ENCODE measurements around the gene CA6.
"Not testable (repeated sequence)": the region's sequence is repeated elsewhere in the genome, so short reads cannot be mapped to it uniquely, and the experiment has no call there.

CA6 gene

GRCh38 chr1:8945568-8945967 is at the start of gene CA6:
TSS of gene CA6 (plus strand) at chr1:8945868. CDS start at chr1:8945887, 19 bp downstream.
- no peak for DNase-seq (ENCODE audit: low read depth)
- H3K4me3 ChIP-seq (ENCODE audit: low read depth, low read length), result no peak within 1 kb of the TSS

- DNase-seq (ENCODE audit: low read depth); H3K4me3 ChIP-seq (ENCODE audit: low read depth, low read length): not testable (repeated sequence)
Measured at GRCh38 chr1:8896775-8897174, 48.9 kb upstream of the CA6 start.

DNA sequence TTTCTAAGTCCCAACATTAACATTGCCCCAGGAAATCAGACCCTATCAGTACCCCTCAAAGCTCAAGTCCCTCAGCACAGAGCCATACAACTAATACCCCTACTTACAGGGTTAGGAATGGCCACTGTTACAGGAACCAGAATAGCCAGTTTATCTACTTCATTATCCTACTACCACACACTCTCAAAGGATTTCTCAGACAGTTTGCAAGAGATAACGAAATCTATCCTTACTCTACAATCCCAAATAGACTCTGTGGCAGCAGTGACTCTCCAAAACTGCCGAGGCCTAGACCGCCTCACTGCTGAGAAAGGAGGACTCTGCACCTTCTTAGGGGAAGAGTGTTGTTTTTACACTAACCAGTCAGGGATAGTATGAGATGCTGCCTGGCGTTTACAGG is 48.2 kb upstream of the CA6 start:
- not testable (repeated sequence) for DNase-seq (ENCODE audit: low read depth)

DNA sequence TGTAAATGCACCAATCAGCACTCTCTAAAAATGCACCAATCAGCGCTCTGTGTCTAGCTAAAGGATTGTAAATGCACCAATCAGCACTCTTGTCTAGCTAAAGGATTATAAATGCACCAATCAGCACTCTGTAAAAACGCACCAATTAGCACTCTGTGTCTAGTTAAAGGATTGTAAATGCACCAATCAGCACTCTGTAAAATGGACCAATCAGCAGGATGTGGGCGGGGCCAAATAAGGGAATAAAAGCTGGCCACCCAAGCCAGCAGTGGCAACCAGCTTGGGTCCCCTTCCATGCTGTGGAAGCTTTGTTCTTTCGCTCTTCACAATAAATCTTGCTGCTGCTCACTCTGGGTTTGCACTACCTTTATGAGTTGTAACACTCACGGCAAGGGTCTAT is 47.2 kb upstream of the CA6 start:
- H3K4me3 ChIP-seq (ENCODE audit: low read depth, low read length); DNase-seq (ENCODE audit: low read depth): not testable (repeated sequence)

More for the DNA sequence above, 48.2 kb upstream of the CA6 start:
- H3K4me3 ChIP-seq (ENCODE audit: low read depth, low read length), result not testable (repeated sequence)

- DNase-seq (ENCODE audit: low read depth), result no peak
- H3K4me3 ChIP-seq (ENCODE audit: low read depth, low read length), result no peak overlapping the region
Measured at GRCh38 chr1:8899046-8899445, 46.6 kb upstream of the CA6 start.

DNA sequence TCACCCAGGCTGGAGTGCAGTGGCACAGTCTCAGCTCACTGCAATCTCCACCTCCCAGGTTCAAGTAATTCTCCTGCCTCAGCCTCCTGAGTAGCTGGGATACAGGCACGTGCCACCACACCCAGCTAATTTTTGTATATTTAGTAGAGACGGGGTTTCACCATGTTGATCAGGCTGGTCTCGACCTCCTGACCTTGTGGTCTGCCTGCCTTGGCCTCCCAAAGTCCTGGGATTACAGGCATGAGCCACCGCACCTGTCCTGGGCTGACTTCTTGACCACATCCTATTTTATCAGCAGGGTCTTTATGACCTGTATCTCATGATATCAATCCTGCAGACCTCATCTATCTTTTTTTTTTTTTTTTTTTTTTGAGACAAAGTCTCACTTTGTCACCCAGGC is 45.0 kb upstream of the CA6 start:
- DNase-seq (ENCODE audit: low read depth); H3K4me3 ChIP-seq (ENCODE audit: low read depth, low read length): not testable (repeated sequence)

DNA sequence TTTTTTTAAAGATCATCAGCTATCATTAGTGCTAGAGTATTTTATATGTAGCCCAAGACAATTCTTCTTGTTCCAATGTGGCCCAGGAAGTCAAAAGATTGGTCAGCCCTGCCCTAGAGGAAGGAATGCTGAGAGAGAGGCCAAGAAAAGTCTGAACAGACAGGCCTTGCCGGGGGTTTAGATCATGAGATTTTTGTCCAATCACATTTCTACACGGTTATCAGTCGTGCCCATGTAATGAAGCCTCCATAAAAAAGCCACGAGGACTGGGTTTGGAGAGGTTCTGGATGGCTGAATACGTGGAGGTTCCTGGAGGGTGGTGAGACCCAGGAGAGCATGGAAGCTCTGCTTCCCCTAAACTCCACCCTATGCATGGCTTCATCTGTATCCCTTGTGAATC is 42.9 kb upstream of the CA6 start:
- DNase-seq (ENCODE audit: low read depth), result no peak
- H3K4me3 ChIP-seq (ENCODE audit: low read depth, low read length), result no peak overlapping the region

DNA sequence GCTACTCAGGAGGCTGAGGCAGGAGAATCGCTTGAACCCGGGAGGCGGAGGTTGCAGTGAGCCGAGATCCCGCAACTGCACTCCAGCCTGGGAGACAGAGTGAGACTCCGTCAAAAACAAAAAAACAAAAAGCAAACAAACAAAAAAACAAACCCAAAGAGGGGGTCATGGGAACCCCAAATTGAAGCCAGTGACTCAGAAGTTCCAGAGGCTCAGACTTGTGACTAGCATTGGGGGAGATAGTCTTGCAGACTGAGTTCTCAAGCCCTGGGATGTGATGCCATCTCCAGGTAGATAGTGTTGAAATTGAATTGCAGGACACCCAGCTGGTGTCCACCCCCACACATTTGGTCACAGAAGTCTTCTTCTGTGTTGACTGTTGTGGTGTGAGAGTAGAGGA is 42.3 kb upstream of the CA6 start:
- H3K4me3 ChIP-seq (ENCODE audit: low read depth, low read length), result no peak overlapping the region
- DNase-seq (ENCODE audit: low read depth), result no peak

DNA sequence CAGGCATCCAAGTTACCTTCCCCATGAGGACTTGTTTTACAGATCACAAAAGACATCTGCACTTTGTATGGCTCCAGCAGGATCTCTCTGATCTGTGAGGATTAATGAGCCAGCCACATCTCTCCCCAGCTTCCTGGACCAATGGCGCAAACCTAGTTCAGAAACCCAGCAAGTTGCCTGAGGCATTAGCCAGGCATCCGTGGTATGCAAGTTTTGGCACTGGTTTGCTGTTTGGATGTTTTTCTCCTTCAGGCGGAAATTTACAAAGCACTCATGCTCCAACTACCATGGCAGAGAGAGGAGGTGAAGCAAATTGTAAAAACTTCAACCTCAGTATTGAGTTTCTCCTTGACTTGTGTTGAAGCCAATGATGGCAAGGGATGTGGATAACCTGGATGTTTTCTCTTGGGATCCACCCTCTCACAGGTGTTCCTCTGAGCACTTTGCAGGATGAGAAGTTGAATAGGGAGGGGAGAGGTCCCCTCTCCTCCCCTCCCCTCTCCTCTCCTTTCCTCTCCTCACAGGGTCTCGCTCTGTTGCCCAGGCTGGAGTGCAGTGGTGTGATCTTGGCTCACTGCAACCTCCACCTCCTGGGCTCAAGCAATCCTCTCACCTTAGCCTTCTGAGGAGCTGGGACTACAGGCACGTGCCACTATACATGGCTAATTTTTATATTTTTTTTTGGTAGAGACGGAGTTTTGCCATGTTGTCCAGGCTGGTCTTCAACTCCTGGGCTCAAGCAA is 41.6 kb upstream of the CA6 start:
- no peak overlapping the region for H3K4me3 ChIP-seq (ENCODE audit: low read depth, low read length)
- peak; percentile 82 for DNase-seq (ENCODE audit: low read depth)

- H3K4me3 ChIP-seq (ENCODE audit: low read depth, low read length), result no peak overlapping the region
- no peak for DNase-seq (ENCODE audit: low read depth)
Measured at GRCh38 chr1:8905582-8906191, 40.0 kb upstream of the CA6 start.

- no peak overlapping the region for H3K4me3 ChIP-seq (ENCODE audit: low read depth, low read length)
- no peak for DNase-seq (ENCODE audit: low read depth)
Measured at GRCh38 chr1:8908388-8909151, 37.1 kb upstream of the CA6 start.

DNA sequence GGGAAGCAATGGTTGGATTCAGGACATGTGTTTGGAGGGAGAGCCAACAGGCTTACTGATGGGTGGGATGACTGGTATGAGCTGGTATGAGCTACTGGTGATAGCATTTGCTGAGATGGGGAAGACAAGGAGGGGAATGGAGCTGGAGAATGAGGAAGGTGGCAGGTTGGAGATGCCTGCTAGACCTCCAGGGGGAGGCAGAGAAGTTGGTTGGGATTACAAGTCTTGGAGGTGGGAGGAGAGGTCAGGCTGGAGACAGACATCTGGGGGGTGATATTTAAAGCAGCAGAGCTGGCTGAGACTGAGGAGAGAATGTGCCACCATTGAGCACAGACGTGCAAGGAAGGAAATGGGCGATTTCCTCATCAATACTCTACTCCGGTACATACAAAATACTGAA is 35.3 kb upstream of the CA6 start:
- no peak overlapping the region for H3K4me3 ChIP-seq (ENCODE audit: low read depth, low read length)
- DNase-seq (ENCODE audit: low read depth), result no peak

DNA sequence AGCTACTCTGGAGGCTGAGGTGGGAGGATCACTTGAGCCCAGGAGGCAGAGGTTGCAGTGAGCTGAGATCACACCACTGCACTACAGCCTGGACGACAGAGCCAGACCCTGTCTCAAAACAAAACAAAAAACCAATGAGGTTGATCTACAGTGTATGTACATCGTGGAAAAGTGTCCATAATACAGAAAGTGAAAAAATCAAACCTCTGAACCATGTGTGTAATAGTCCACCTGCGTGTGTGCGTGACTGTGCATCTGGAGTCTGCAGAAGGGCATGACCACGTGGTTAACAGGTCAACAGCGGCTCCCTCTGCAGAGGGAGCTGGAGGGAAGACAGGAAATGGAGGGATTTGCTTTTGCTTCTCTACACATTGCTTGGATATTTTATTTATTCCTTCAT is 34.8 kb upstream of the CA6 start:
- DNase-seq (ENCODE audit: low read depth), result no peak
- no peak overlapping the region for H3K4me3 ChIP-seq (ENCODE audit: low read depth, low read length)

GRCh38 chr1:8911416-8912309 is 34.0 kb upstream of the CA6 start:
- no peak for DNase-seq (ENCODE audit: low read depth)
- H3K4me3 ChIP-seq (ENCODE audit: low read depth, low read length), result no peak overlapping the region

DNA sequence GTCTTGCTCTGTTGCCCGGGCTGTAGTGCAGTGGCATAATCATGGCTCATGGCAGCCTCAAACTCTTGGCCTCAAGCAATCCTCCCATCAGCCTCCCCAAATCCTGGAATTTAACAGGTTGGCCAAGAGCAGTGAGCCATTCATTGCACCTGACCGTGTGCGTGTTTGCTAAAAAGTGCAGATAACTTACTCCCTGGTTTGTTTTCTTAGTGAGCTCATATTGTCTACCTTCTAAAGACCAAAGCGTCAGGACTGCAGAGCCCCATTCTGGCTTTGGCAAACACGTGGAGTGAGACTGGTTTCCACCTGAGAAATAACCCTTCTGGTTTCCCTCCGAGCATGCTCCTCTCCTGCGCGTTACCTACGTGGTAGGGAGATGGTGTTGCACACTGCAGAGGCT is 32.2 kb upstream of the CA6 start:
- no peak overlapping the region for H3K4me3 ChIP-seq (ENCODE audit: low read depth, low read length)
- DNase-seq (ENCODE audit: low read depth), result no peak

GRCh38 chr1:8914466-8914865 is 31.2 kb upstream of the CA6 start:
- DNase-seq (ENCODE audit: low read depth), result no peak
- H3K4me3 ChIP-seq (ENCODE audit: low read depth, low read length), result no peak overlapping the region

- DNase-seq (ENCODE audit: low read depth), result no peak
- H3K4me3 ChIP-seq (ENCODE audit: low read depth, low read length), result no peak overlapping the region
Measured at GRCh38 chr1:8915446-8915845, 30.2 kb upstream of the CA6 start.

DNA sequence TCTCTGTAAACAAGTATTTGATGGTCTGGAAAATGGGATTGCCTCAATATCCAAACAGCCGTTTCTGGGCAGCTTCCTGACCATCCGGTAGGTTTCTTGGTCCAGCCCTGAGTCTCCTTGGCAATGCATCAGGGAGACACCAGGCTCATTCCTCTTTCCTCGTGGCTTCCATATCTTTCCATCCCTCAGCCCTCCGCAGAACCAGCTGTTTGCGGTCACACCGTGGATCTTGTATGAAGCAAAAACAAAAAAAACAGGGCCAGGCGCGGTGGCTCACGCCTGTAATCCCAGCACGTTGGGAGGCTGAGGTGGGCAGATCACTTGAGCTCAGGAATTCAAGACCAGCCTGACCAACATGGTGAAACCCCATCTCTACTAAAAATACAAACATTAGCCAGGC is 28.1 kb upstream of the CA6 start:
- not testable (repeated sequence) for DNase-seq (ENCODE audit: low read depth); H3K4me3 ChIP-seq (ENCODE audit: low read depth, low read length)

DNA sequence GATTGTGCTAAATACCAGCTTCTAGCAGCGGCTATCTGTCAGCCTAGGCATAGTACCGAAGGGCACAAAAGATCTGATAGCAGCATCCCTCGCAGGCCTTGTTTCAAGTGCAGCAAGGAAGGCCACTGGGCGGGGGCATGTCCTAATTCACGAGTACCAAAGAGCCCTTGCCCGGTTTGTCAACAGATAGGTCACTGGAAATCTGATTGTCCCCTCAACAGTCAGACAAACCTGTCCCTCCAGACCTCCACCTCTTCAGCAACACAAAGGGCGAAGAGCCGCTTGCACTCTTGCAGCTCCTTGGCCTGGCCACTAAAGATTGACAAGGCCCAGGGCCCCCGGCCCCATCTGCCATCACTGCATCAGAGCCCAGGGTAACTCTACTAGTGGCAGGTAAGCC is 22.7 kb upstream of the CA6 start:
- no peak overlapping the region for H3K4me3 ChIP-seq (ENCODE audit: low read depth, low read length)
- DNase-seq (ENCODE audit: low read depth), result no peak

DNA sequence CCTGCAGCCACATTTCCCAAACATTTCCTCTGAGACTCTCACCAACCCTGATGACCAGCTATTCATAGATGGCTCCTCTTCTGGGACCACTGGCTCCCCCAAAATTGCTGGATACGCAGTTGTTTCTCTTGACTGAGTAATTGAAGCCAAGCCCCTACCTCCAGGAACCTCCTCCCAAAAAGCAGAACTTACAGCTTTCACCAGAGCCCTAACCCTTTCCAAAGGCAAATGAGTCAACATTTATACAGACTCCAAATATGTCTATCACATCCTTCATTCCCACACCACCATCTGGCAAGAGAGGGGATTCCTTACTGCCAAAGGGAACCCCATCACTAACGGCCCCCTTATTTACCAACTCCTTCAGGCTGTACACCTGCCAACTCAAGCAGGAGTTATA is 20.3 kb upstream of the CA6 start:
- no peak overlapping the region for H3K4me3 ChIP-seq (ENCODE audit: low read depth, low read length)
- no peak for DNase-seq (ENCODE audit: low read depth)
